GM18511 (cell line): ENCODE results near the gene PRDM11.
"Not testable (repeated sequence)": the region's sequence is repeated elsewhere in the genome, so short reads cannot be mapped to it uniquely, and the experiment has no call there.

Experiments used
- ATAC-seq: cut with Tn5 transposase; IDR thresholded peaks from one replicate; pipeline ENCODE4 v1.9.1; 2021; ENCODE audit warnings: mild to moderate bottlenecking, moderate library complexity; ENCODE audit not compliant: unreplicated experiment

Gene PRDM11

GRCh38 chr11:45229401-45230020 lies 83.1 kb downstream of the PRDM11 start:
- no peak for ATAC-seq

GRCh38 chr11:45232341-45233080 lies 86.1 kb downstream of the PRDM11 start:
- no peak for ATAC-seq

- ATAC-seq: peak; percentile 72
Measured at GRCh38 chr11:45233121-45233803, 86.8 kb downstream of the PRDM11 start.

GRCh38 chr11:45233804-45234170 lies 87.3 kb downstream of the PRDM11 start:
- ATAC-seq: no peak

GRCh38 chr11:45234306-45235006 lies 88.0 kb downstream of the PRDM11 start:
- no peak for ATAC-seq

- ATAC-seq: no peak
Measured at GRCh38 chr11:45237711-45238315, 91.4 kb downstream of the PRDM11 start.

GRCh38 chr11:45238724-45239123 lies 92.3 kb downstream of the PRDM11 start:
- ATAC-seq: no peak

GRCh38 chr11:45239733-45240132 lies 93.3 kb downstream of the PRDM11 start:
- ATAC-seq: no peak

GRCh38 chr11:45243967-45244366 lies 97.5 kb downstream of the PRDM11 start:
- ATAC-seq: no peak

GRCh38 chr11:45245218-45246045 lies 99.0 kb downstream of the PRDM11 start:
- ATAC-seq: no peak

GRCh38 chr11:45246241-45246640 lies 99.8 kb downstream of the PRDM11 start:
- ATAC-seq: no peak

- no peak for ATAC-seq
Measured at GRCh38 chr11:45247433-45247832, 101.0 kb downstream of the PRDM11 start.

- ATAC-seq: no peak
Measured at GRCh38 chr11:45248501-45249011, 102.1 kb downstream of the PRDM11 start.

- not testable (repeated sequence) for ATAC-seq
Measured at GRCh38 chr11:45249372-45249771, 102.9 kb downstream of the PRDM11 start.

GRCh38 chr11:45250035-45250718 lies 103.7 kb downstream of the PRDM11 start:
- no peak for ATAC-seq

GRCh38 chr11:45252134-45252856 lies 105.9 kb downstream of the PRDM11 start:
- ATAC-seq: no peak

GRCh38 chr11:45252877-45253276 lies 106.4 kb downstream of the PRDM11 start:
- ATAC-seq: no peak

- no peak for ATAC-seq
Measured at GRCh38 chr11:45253640-45254039, 107.2 kb downstream of the PRDM11 start.

GRCh38 chr11:45254070-45254469 lies 107.6 kb downstream of the PRDM11 start:
- no peak for ATAC-seq
